ENCODE data around the gene MBOAT1.
"Not testable (repeated sequence)": the region's sequence is repeated elsewhere in the genome, so short reads cannot be mapped to it uniquely, and the experiment has no call there.

The MBOAT1 gene

GRCh38 chr6:20169119-20169557, 43.1 kb downstream of the MBOAT1 start:
- DNase-seq, result no peak

GRCh38 chr6:20168690-20169089, 43.6 kb downstream of the MBOAT1 start:
- no peak for DNase-seq

DNA sequence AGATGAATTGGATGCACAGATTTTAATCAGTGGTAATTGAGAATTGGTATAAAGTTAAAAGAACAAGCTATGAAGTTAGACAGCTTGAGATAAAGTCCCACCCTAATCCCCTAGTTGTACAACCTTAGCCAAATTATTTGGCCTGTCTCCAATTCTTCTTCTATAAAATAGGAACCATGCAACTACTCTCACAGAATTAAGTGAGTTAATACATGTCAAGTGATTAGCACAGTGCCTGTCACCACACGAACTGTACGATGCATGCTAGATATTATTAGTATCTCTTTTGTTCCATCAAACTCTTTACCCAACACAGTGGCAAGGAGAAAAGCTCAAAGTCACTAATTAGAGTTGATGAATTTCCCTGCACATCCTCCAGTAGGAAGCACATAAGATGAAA, 44.7 kb downstream of the MBOAT1 start:
- DNase-seq, result no peak

- DNase-seq, result no peak
Observed at GRCh38 chr6:20166210-20166609, 46.1 kb downstream of the MBOAT1 start.

GRCh38 chr6:20162515-20162914, 49.8 kb downstream of the MBOAT1 start:
- no peak for DNase-seq

DNA sequence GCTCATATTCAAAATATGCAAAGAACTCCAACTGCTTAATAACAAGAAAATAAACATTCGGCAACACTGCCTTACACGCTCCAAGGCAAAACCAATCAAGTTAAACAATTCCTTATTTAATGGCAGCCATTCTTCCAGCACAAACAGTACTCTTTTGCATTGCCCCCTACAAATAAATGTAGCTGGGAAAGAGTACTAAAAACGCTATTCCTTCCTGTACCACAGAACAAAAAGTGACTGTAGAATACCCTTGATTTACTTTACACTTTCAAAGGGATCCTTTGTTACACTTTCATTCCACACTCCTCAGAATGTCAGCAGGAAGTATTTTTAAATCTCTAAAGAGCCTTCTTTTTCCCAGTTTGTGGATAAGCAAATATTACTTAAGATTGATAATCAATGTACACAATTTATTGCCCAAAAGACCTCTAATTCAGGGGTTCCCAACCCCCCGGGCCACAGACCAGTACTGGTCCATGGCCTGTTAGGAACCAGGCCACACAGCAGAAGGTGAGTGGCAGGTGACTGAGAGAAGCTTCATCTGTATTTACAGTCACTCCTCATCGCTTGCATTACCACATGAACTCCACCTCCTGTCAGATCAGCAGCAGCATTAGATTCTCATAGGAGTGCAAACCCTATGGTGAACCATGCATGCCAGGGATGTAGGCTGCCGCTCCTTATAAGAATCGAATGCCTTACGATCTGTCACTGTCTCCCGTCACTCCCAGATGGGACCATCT, 51.6 kb downstream of the MBOAT1 start:
- DNase-seq, result no peak

DNA sequence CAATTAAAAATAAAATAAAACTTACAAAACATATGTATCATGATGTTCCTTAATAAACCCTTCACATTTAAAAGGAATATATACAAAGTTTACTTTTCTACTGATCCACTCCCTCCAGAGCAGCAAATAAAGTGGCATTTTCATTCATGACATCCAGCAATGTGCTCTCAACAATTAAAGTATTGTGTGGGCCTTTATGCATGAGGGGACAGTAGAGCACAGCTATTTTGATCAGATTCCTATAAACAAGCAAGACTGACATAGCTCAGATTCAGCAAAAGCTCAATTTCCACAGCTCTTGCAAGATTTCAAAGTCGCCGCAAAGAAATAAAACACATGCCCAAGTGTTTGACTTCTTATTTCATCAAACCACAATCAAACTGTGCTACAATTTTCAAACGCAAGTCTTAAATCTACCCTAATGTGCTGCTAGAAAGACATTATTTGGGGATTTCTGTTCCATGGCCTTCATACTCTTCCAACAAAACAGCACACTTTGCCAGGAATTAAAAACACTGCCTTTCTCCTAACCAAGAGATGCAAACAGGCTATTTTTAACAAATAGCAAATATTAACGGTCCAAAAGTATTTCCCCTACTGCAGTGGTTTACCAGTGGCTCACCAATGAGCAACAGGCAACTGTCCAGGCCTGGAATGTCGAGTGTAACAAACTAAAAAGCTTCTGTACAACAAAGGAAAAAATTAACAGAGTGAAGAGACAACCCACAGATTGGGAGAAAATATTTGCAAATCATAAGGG, 52.3 kb downstream of the MBOAT1 start:
- DNase-seq, result no peak

GRCh38 chr6:20159098-20159497, 53.2 kb downstream of the MBOAT1 start:
- no peak for DNase-seq

- DNase-seq, result no peak
Observed at GRCh38 chr6:20158676-20159075, 53.6 kb downstream of the MBOAT1 start.

- DNase-seq, result no peak
Observed at GRCh38 chr6:20156824-20157223, 55.4 kb downstream of the MBOAT1 start.

GRCh38 chr6:20154753-20155152, 57.5 kb downstream of the MBOAT1 start:
- no peak for DNase-seq

DNA sequence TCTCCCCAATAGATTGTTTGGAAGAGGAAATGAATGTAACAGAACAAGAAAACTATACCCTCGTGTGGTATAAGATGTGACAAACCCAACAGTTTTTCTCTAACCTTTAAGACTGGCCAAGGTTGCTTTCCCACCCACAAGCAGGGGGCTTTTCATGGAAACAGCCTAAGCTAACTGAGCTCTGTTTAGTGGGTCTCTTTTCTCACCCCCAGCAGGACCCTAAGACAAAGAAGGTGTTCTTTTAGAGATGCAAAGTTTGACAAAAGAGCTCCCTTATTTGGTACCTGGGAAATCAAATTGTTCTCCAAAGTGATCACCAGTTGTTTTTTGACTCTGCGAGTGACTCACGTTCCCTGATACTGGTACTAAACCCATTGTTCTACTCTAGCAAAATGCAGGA, 59.1 kb downstream of the MBOAT1 start:
- DNase-seq, result no peak

- no peak for DNase-seq
Observed at GRCh38 chr6:20148433-20148832, 63.8 kb downstream of the MBOAT1 start.

- no peak for DNase-seq
Observed at GRCh38 chr6:20147469-20147868, 64.8 kb downstream of the MBOAT1 start.

DNA sequence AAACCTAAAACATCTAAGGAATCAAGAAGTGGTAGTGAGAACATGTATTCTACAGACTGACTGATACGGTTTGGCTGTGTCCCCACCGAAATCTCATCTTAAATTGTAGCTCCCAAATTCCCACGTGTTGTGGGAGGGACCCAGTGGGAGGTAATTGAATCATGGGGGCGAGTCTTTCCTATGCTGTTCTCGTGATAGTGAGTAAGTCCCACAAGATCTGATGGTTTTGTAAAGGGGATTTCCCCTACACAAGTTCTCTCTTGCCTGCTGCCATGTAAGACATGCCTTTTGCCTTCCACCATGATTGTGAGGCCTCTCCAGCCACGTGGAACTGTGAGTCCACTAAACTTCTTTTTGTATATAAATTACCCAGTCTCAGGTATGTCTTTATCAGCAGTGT, 65.4 kb downstream of the MBOAT1 start:
- DNase-seq, result not testable (repeated sequence)

GRCh38 chr6:20146291-20146690, 66.0 kb downstream of the MBOAT1 start:
- no peak for DNase-seq

DNA sequence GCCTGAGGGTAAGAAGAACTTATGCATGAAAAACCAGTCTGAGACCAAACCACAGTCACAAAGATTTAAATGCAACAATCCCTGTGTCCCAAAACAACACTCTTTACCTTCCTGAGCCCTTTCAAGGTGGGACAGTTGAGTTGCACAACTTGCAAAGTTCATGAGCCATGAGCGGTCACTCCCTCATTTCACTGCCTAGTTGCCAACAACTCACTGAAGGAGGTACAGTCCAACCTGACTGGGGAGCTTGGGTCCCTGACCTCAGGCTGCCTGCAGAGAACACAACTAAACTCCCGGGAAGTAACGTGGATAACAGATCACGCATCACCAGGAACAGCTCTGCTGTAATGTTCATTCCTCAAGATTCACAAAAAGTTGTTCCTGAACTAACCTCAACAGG, 69.4 kb downstream of the MBOAT1 start:
- DNase-seq, result no peak

- no peak for DNase-seq
Observed at GRCh38 chr6:20141931-20142330, 70.3 kb downstream of the MBOAT1 start.

DNA sequence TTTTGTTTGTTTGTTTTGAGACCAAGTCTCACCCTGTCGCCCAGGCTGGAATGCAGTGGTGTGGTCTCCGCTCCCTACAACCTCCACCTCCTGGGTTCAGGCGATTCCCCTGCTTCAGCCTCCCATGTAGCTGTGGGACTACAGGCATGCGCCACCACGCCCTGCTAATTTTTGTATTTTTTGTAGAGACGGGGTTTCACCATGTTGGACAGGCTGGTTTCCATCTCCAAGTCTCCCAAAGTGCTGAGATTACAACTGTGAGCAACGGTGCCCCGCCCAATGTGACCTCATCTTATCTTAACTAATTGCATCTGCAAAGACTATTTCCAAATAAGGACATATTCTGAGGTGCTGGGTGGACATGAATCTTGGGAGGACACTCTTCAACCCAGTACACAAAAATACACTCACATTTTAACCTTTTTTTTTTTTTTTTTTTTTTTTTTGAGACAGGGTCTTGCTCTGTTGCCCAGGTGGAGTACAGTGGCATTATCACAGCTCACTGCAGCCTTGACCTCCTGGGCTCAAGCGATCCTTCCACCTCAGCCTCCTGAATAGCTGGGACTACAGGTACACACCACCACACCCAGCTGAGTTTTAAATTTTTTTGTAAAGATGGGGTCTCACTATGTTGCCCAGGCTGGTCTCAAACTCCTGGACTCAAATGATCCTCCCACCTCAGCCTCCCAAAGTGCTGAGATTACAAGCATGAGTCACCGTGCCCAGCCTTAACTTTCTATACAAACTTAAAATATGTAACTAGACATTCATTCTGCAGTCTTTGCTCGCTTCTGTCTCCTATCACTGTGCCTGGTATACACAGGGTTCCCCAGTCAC, 72.9 kb downstream of the MBOAT1 start:
- not testable (repeated sequence) for DNase-seq

DNA sequence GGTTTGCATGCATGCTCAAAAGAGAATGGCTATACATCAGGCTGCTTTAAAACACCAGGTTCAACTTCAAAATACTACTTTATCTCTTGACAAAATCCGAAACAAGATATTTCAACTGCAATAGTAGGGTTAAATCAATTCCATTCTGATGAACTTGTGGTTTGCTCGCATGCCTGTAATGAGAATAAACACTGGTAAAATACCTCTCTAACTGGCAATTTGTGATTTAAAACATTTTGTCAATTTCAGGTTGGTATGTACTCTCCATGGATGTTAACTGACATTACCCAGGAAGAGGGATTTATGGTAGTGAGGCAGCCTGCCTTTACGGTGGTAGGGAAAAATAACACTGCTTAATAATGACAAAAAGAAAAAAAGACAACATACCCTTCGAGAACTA, 74.4 kb downstream of the MBOAT1 start:
- no peak for DNase-seq

DNA sequence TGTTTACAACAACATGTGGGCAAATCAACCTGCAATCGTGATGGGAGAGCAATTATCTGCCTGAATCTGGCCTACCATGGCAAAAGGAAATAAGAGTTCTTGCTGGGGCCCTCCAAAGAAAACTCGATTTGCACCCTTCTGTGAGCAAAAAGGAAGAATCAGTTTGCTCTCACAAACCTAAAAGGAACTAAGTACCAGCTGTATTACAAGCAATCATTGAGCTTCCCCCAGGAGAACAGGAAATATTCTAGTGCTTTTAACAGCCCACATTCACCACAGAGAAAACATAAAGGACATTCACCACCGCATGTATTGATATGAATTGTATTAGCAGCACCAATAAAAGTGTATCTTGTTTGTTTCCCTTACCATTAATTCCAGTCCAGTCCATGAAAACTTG, 75.0 kb downstream of the MBOAT1 start:
- DNase-seq, result no peak

DNA sequence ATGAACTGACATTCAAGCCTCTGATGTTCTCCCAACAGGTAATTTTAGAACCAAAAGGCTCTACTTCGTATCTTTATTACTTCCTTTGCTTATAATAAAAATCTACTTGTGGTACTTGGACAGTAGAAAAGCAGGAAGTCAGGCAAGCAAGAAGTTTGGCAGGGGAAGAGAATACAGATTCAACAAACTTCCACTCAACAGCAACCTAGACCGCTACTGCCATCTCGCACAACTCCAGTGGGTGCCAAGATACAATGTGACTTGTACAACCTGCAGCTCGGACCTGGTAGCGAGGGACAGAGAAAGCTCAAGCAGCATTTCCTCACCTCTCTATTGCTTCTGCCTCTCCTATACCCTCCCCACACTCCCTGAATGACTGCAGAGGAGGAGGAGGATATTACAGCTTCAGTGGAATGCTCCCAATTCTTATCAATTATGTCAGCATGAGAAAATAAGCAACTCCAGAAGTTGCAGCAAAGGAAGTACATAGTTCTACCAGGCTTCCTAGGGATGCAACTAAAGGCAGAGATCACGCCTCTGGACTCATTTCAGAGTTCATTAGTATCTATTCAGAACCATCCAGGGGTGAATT, 76.5 kb downstream of the MBOAT1 start:
- no peak for DNase-seq

DNA sequence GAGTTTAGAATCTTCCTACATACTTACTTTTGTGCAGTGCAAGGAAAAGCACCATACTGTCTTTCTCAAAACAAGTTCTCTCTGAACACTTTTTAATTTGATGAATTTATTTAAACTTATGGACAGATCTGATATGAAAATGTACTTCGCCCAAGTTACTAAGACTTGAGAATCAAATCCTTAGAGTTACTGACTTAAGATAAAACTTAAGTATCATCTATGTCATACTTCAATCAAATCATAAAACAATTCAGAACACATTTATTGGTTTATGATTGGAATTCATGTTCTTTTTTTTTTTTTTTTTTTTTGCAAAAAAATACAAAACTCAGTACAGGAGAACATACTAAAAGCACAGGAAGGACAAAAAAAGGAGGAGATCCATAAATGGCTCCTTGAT, 77.7 kb downstream of the MBOAT1 start:
- no peak for DNase-seq
